ENCODE measurements around the gene AP5S1. TPM values are rescaled to one million over a fixed set of nuclear protein-coding genes. Genes with fewer than 3 reads are reported as not detected.

Gene AP5S1
- 5.9 and 16.6 TPM in 2 replicates for total RNA-seq (2011; cell fraction: chromatin; rRNA removed; ENCODE audit: low replicate concordance)
- total RNA-seq (2011; cell fraction: nucleolus; rRNA removed): 13.9 and 14.5 TPM in 2 replicates
- 11.4 and 14.7 TPM in 2 replicates for total RNA-seq (2011; cell fraction: nucleoplasm; rRNA removed)
- total RNA-seq (2014; rRNA removed): 8.8 and 12.4 TPM in 2 replicates
- 2.1 and 2.6 TPM in 2 replicates for total RNA-seq (2014; rRNA removed; fragmentation: Illumina TruSeq; extraction: Trizol)
- 5.6 and 5.7 TPM in 2 replicates for total RNA-seq (2015; rRNA removed; fragmentation: Illumina TruSeq; extraction: Trizol)
- total RNA-seq (2021): 8.4 and 8.5 TPM in 2 replicates
- 3.0 and 5.5 TPM in 2 replicates for polyA plus RNA-seq (2011; rRNA removed)
- 5.5 and 8.1 TPM in 2 replicates for polyA plus RNA-seq (2011; cell fraction: cytosol; rRNA removed)
- polyA plus RNA-seq (2011; cell fraction: nucleus; rRNA removed): 4.9 TPM in 2 replicates
- 7.3 and 8.8 TPM in 2 replicates for polyA plus RNA-seq (2012)
- polyA plus RNA-seq (2014; fragmentation: Illumina TruSeq; extraction: Trizol): 4.4 and 7.7 TPM in 2 replicates
- polyA plus RNA-seq (2014; fragmentation: Nextera tagmentation; extraction: Ambion mirVana): 1 to 10 TPM; 3.0 to 3.1 TPM
- polyA plus RNA-seq (2014; rRNA removed): 4.7 and 4.8 TPM in 2 replicates
- polyA minus RNA-seq (2011; rRNA and poly(A)+ RNA removed): 2.5 and 3.7 TPM in 2 replicates
- polyA minus RNA-seq (2011; cell fraction: cytosol; rRNA and poly(A)+ RNA removed): 6.5 and 8.3 TPM in 2 replicates
- 4.0 and 4.6 TPM in 2 replicates for polyA minus RNA-seq (2011; cell fraction: nucleus; rRNA and poly(A)+ RNA removed)
- percentile 57 among the genes with signal in this experiment for Bru-seq, nascent RNA
- BruChase-seq, experiment 1, labeled RNA remaining after a 2-hour chase: percentile 49 among the genes with signal in this experiment
- percentile 49 among the genes with signal in this experiment for BruChase-seq, experiment 2, labeled RNA remaining after a 6-hour chase
- long read RNA-seq, experiment 1, full-length matches to known transcripts: 13 of 22 reads
- long read RNA-seq, experiment 1, partial matches to known transcripts: 2 of 22 reads
- long read RNA-seq, experiment 1, other reads (novel, unspliced or antisense): 7 of 22 reads
- long read RNA-seq, experiment 2, full-length matches to known transcripts: 9 of 13 reads
- long read RNA-seq, experiment 2, partial matches to known transcripts: 0 of 13 reads
- long read RNA-seq, experiment 2, other reads (novel, unspliced or antisense): 4 of 13 reads
- long read RNA-seq, experiment 3, full-length matches to known transcripts: 7 of 8 reads
- long read RNA-seq, experiment 3, partial matches to known transcripts: 0 of 8 reads
- long read RNA-seq, experiment 3, other reads (novel, unspliced or antisense): 1 of 8 reads

- Histone ChIP-seq H3K27me3 (ENCODE audit: control insufficient read depth in 2 of 2, insufficient read depth in 2 of 2, low read length in 2 of 2) (no peaks in the 10 kb centered on the region), H3K36me3 (ENCODE audit: control insufficient read depth, insufficient read depth, low read length) (peaks cover 22% of the 10 kb centered on the region; the same call in 2 of the 3 replicates), H3K4me2 (ENCODE audit: insufficient read depth, low read length) (peak within 1 kb of the TSS; percentile 90), H3K9me1 (ENCODE audit: control insufficient read depth, insufficient read depth, low read length) (no peaks in the 10 kb centered on the region), H3K9ac (ENCODE audit: insufficient read depth in 1 of 2, low read depth in 2 of 2, low read length in 2 of 2) (peak within 1 kb of the TSS; percentile 98), H2AFZ (ENCODE audit: low read depth, low read length) (peak within 1 kb of the TSS; percentile 98), H3K79me2 (ENCODE audit: control insufficient read depth, insufficient read depth, low read length) (peaks cover 13% of the 10 kb centered on the region; the same call in 1 of the 3 replicates), H3K9me3 (replicated peaks; ENCODE audit: control insufficient read depth, insufficient read depth, low read depth, low read length) (no peaks in the 10 kb centered on the region), H3K4me1 (replicated peaks in 1 of 2; ENCODE audit: control insufficient read depth in 2 of 2, insufficient read depth in 2 of 2, low read length in 2 of 2) (peaks cover 18 to 29% of the 10 kb centered on the region in 2 experiments), H3K27ac (ENCODE audit: extremely low read depth, low read depth, low read length) (peak within 1 kb of the TSS; percentile 100), H3K4me3 (peak within 1 kb of the TSS; percentile 82), H4K20me1 (replicated peaks; ENCODE audit: control insufficient read depth, insufficient read depth, low read length) (no peaks in the 10 kb centered on the region)
- DNase-seq (ENCODE audit: extremely low read depth in 1 of 4, low spot score in 3 of 4) (peak; percentile 81 to 94 (median 84)), FAIRE-seq (peak; percentile 91), ATAC-seq (peak; percentile 89)
- BruUV-seq (replicated peaks): TSS peak; percentile 55
- in situ Hi-C loops (cut with MboI) (no loop called here), intact Hi-C loops (cut with micrococcal nuclease) (loop anchor here (2.0 kb wide), 2 partner anchors 27 to 33 kb away; partner anchors contain the start of genes CENPB and MAVS)
- WGBS (ENCODE audit: insufficient coverage, low coverage, missing lambda C conversion rate): under 1% methylated on average over 66 of the region's 96 CpGs
- ChIA-PET CTCF (ENCODE audit: low intra/inter-chr PET ratio) (interaction anchor here (0.6 to 1.9 kb wide), 3 partner anchors 33 to 191 kb away, joined by 3 to 12 read pairs (median 3); partner anchors contain the start of gene CENPB), POLR2A (interaction anchor here (0.6 to 2.4 kb wide), 11 partner anchors 11 to 65 kb away, joined by 3 to 13 read pairs (median 3); partner anchors contain the start of gene SPEF1)
- TF ChIP-seq TRIM24 (IDR thresholded peaks at IDR 0.05): 0 out of 4 replicates have a peak, but pooled peaks of 1 of the 2 experiments have one; percentile 53
- TF ChIP-seq, protein P1, sequence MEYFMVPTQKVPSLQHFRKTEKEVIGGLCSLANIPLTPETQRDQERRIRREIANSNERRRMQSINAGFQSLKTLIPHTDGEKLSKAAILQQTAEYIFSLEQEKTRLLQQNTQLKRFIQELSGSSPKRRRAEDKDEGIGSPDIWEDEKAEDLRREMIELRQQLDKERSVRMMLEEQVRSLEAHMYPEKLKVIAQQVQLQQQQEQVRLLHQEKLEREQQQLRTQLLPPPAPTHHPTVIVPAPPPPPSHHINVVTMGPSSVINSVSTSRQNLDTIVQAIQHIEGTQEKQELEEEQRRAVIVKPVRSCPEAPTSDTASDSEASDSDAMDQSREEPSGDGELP (CRISPR knock-in tag; IDR thresholded peaks at IDR 0.05; ENCODE audit: borderline replicate concordance): peak; percentile 86; the same call in 1 of the 2 replicates
- 0 out of 2 replicates have a peak, but pooled peaks have one; percentile 31 for TF ChIP-seq ZNF668 (CRISPR knock-in tag; IDR thresholded peaks at IDR 0.05)
- TF ChIP-seq HSF4 (CRISPR knock-in tag; IDR thresholded peaks at IDR 0.05; ENCODE audit: borderline replicate concordance): no peak
- no peak for TF ChIP-seq YBX1 (IDR thresholded peaks at IDR 0.05)
- no peak for TF ChIP-seq ZNF75A (CRISPR knock-in tag; IDR thresholded peaks at IDR 0.05)
- TF ChIP-seq ZNF12 (CRISPR knock-in tag; IDR thresholded peaks at IDR 0.05): peak; percentile 70; the same call in 1 of the 2 replicates
- peak; percentile 40; the same call in 1 of the 2 replicates for TF ChIP-seq RNF2 (IDR thresholded peaks at IDR 0.05)
- TF ChIP-seq MAFK (IDR thresholded peaks at IDR 0.05; ENCODE audit: low read length): peak; percentile 44
- peak; percentile 95 for TF ChIP-seq HCFC1 (IDR thresholded peaks at IDR 0.05; ENCODE audit: low read depth, low read length)
- peak; percentile 49 for TF ChIP-seq NFIC (IDR thresholded peaks at IDR 0.05)
- peak; percentile 88 for TF ChIP-seq NCOA6 (IDR thresholded peaks at IDR 0.05)
- TF ChIP-seq SAFB (IDR thresholded peaks at IDR 0.05; ENCODE audit: borderline replicate concordance, low read depth, low read length): 0 out of 2 replicates have a peak, but pooled peaks have one; percentile 42
- TF ChIP-seq KLF1 (tag; IDR thresholded peaks at IDR 0.05): peak; percentile 80
- TF ChIP-seq JUND (IDR thresholded peaks at IDR 0.05; ENCODE audit: borderline replicate concordance, low read depth, low read length): peak; percentile 84
- TF ChIP-seq JUND (tag; IDR thresholded peaks at IDR 0.05; ENCODE audit: borderline replicate concordance, low read depth, low read length): peak; percentile 68; the same call in 2 of the 3 replicates
- TF ChIP-seq ILF3 (IDR thresholded peaks at IDR 0.05; ENCODE audit: borderline replicate concordance): peak; percentile 90; the same call in 1 of the 2 replicates
Observed at GRCh38 chr20:3820048-3820900, at the start of gene AP5S1. Gene AP5S1, plus strand, starts transcription at chr20:3820547. Its CDS starts 1,571 bp downstream, at chr20:3822118.

All from K562 (cell line).